ENCODE data around the gene OR5AC2.

- TF ChIP-seq CTCF (IDR thresholded peaks at IDR 0.05) (no peak), RNF2 (IDR thresholded peaks at IDR 0.05; ENCODE audit: borderline replicate concordance, low read depth) (no peak), MAZ (IDR thresholded peaks at IDR 0.05; ENCODE audit: borderline replicate concordance, low read depth, low read length) (no peak), EHF (CRISPR knock-in tag; IDR thresholded peaks at IDR 0.05) (no peak), RAD21 (conservative IDR thresholded peaks at IDR 0.05 in 1 of 2, IDR thresholded peaks at IDR 0.05 in 1 of 2) (no peak), POLR2A (IDR thresholded peaks at IDR 0.05; ENCODE audit: low read length) (no peak), EP300 (IDR thresholded peaks at IDR 0.05) (no peak), USF2 (IDR thresholded peaks at IDR 0.05) (no peak), NR3C1 (IDR thresholded peaks at IDR 0.05) (no peak), E2F6 (IDR thresholded peaks at IDR 0.05; ENCODE audit: borderline replicate concordance, low read depth) (no peak), ZC3H11A (IDR thresholded peaks at IDR 0.05) (no peak), REST (IDR thresholded peaks at IDR 0.05) (no peak), MAX (IDR thresholded peaks at IDR 0.05) (no peak)
Observed at GRCh38 chr3:98048586-98048985, 38.4 kb upstream of the OR5AC2 start.

Measured in A549 (cell line).